Erythroblast (primary cell): ENCODE results near the gene ADCK1.

Experiments
- GATA1 ChIP-seq: IDR thresholded peaks from 2 replicates; pipeline ENCODE4 v1.6.1; 2011; ENCODE audit warnings: low read depth, mild to moderate bottlenecking, control low read depth, low read length, moderate library complexity
- POLR2A ChIP-seq: IDR thresholded peaks from 2 replicates; pipeline ENCODE4 v1.6.1; 2011; ENCODE audit warnings: mild to moderate bottlenecking, low read length

GRCh38 chr14:77897374-77897773 is 97.5 kb downstream of the ADCK1 start:
- no peak for TF ChIP-seq POLR2A
- TF ChIP-seq GATA1, result no peak
